CD14-positive monocyte (primary cell): ENCODE results near the gene VWC2L. TPM values are rescaled to one million over a fixed set of nuclear protein-coding genes. Genes with fewer than 3 reads are reported as not detected.

Source experiments
- DNase-seq, 3 donors: peaks; one replicate each; pipeline ENCODE4 v3.0.0-alpha.2; 2011 to 2022
- H2AFZ ChIP-seq: 2 replicates; pipeline ENCODE4 v1.6.0; 2012; ENCODE audit warnings: mild to moderate bottlenecking, low read depth, low read length, inconsistent platforms; ENCODE audit not compliant: insufficient read depth, poor library complexity, severe bottlenecking
- H3K27ac ChIP-seq, 2 donors: 1 replicate in 1 of 2; 2 replicates in 1 of 2; pipeline ENCODE4 v1.5.1; 2012 to 2013; ENCODE audit warnings: low read length in 2 of 2, control low read depth in 1 of 2, inconsistent platforms in 1 of 2, low read depth in 1 of 2, mild to moderate bottlenecking in 1 of 2
- H3K27me3 ChIP-seq, 2 donors: one replicate each; pipeline versions ENCODE4 v1.6.0 to v1.6.1; 2011 to 2013; ENCODE audit warnings: low read length in 2 of 2; ENCODE audit not compliant: control insufficient read depth in 2 of 2, insufficient read depth in 2 of 2
- H3K36me3 ChIP-seq, 2 donors: replicated peaks in 1 of 2; 1 replicate in 1 of 2; 2 replicates in 1 of 2; pipeline versions ENCODE4 v1.5.1 to v1.6.1; 2012 to 2013; ENCODE audit warnings: low read length in 2 of 2, control low read depth in 1 of 2, inconsistent platforms in 1 of 2, mild to moderate bottlenecking in 1 of 2; ENCODE audit not compliant: insufficient read depth in 2 of 2, control insufficient read depth in 1 of 2
- H3K4me1 ChIP-seq, 2 donors: 1 replicate in 1 of 2; 2 replicates in 1 of 2; pipeline versions ENCODE4 v1.5.1 to v1.6.1; 2012 to 2013; ENCODE audit warnings: low read length in 2 of 2, control low read depth in 1 of 2, inconsistent platforms in 1 of 2, mild to moderate bottlenecking in 1 of 2, moderate library complexity in 1 of 2; ENCODE audit not compliant: insufficient read depth in 2 of 2, control insufficient read depth in 1 of 2
- H3K4me2 ChIP-seq: replicated peaks from 2 replicates; pipeline ENCODE3; 2012; ENCODE audit warnings: low read length, moderate library complexity, mild to moderate bottlenecking; ENCODE audit not compliant: poor library complexity, severe bottlenecking; ENCODE audit errors: extremely low read depth
- H3K4me3 ChIP-seq, 3 experiments: fragments of 200-600 bp in 1 of 3; sonication (generic) in 1 of 3; replicated peaks in 1 of 3; 1 replicate in 2 of 3; 2 replicates in 1 of 3; pipeline ENCODE4 v1.5.1; 2011 to 2013; ENCODE audit warnings: low read length in 3 of 3, mild to moderate bottlenecking in 3 of 3, control low read depth in 2 of 3, low read depth in 2 of 3, inconsistent platforms in 1 of 3, moderate library complexity in 1 of 3
- H3K79me2 ChIP-seq: 2 replicates; pipeline ENCODE4 v1.6.0; 2012; ENCODE audit warnings: mild to moderate bottlenecking, control low read depth, inconsistent platforms, low read length, moderate library complexity; ENCODE audit not compliant: insufficient read depth
- H3K9ac ChIP-seq: 2 replicates; pipeline ENCODE4 v1.6.0; 2017; ENCODE audit warnings: low read length, mild to moderate bottlenecking; ENCODE audit not compliant: insufficient read depth, poor library complexity, severe bottlenecking
- H3K9me3 ChIP-seq, 2 donors: replicated peaks in 1 of 2; 1 replicate in 1 of 2; 2 replicates in 1 of 2; pipeline versions ENCODE4 v1.5.1 to v1.6.1; 2012 to 2013; ENCODE audit warnings: low read length in 2 of 2, control low read depth in 1 of 2; ENCODE audit not compliant: control insufficient read depth in 1 of 2, insufficient read depth in 1 of 2
- H4K20me1 ChIP-seq: 2 replicates; pipeline ENCODE4 v1.6.0; 2012; ENCODE audit warnings: mild to moderate bottlenecking, low read length, control low read depth, moderate library complexity; ENCODE audit not compliant: insufficient read depth
- H3K27ac Mint-ChIP-seq, 7 donors: one replicate each; pipeline ENCODE4 v1.8.0; 2020; ENCODE audit warnings: mild to moderate bottlenecking in 7 of 7, mixed read lengths in 7 of 7, moderate library complexity in 6 of 7, inconsistent platforms in 2 of 7
- H3K27me3 Mint-ChIP-seq, 3 donors: one replicate each; pipeline ENCODE4 v1.8.0; 2021 to 2022; ENCODE audit warnings: low read depth in 3 of 3, mild to moderate bottlenecking in 3 of 3, mixed read lengths in 3 of 3, moderate library complexity in 3 of 3, inconsistent platforms in 1 of 3
- H3K36me3 Mint-ChIP-seq, 2 donors: one replicate each; pipeline ENCODE4 v1.8.0; 2020; ENCODE audit warnings: mixed read lengths in 2 of 2, inconsistent platforms in 1 of 2, mild to moderate bottlenecking in 1 of 2
- H3K4me1 Mint-ChIP-seq: one replicate; pipeline ENCODE4 v1.8.0; 2020; ENCODE audit warnings: mild to moderate bottlenecking, mixed read lengths
- H3K4me3 Mint-ChIP-seq, 2 donors: one replicate each; pipeline ENCODE4 v1.8.0; 2020; ENCODE audit warnings: mild to moderate bottlenecking in 2 of 2, mixed read lengths in 2 of 2, moderate library complexity in 1 of 2
- H3K9me3 Mint-ChIP-seq, 7 donors: one replicate each; pipeline ENCODE4 v1.8.0; 2020 to 2022; ENCODE audit warnings: mixed read lengths in 7 of 7, mild to moderate bottlenecking in 6 of 7, moderate library complexity in 6 of 7, inconsistent platforms in 2 of 7
- WGBS: methylation state at CpG from one replicate; pipeline ENCODE4 v1.1.5; 2013; ENCODE audit warnings: missing lambda C conversion rate; ENCODE audit not compliant: insufficient coverage; 5-methylcytosine and 5-hydroxymethylcytosine counted together
- intact Hi-C, 2 donors: fragments of 100-400 bp; cut with micrococcal nuclease; formaldehyde crosslinking; loops; one replicate each; pipeline versions ENCODE4 v1.15.0 to v1.15.1; 2023
- polyA plus RNA-seq, 3 donors: library from polyadenylated mRNA; depleted of rRNA in 1 of 3; unstranded in 2 of 3; stranded (reverse) in 1 of 3; fragments of 300-500 nt in 2 of 3; fragments of >200 nt in 1 of 3; fragmentation: Illumina TruSeq in 2 of 3; gene quantifications; 1 replicate in 2 of 3; 2 replicates in 1 of 3; pipeline ENCODE4 v1.2.3, GENCODE V29; 2012 to 2021
- TF ChIP-seq, protein P1 (sequence below): fragments of 200-600 bp; IDR thresholded peaks from one replicate; pipeline ENCODE4 v1.8.0; 2022; ENCODE audit warnings: antibody characterized with exemption, mild to moderate bottlenecking

VWC2L gene
- polyA plus RNA-seq, 3 donors: not detected

DNA sequence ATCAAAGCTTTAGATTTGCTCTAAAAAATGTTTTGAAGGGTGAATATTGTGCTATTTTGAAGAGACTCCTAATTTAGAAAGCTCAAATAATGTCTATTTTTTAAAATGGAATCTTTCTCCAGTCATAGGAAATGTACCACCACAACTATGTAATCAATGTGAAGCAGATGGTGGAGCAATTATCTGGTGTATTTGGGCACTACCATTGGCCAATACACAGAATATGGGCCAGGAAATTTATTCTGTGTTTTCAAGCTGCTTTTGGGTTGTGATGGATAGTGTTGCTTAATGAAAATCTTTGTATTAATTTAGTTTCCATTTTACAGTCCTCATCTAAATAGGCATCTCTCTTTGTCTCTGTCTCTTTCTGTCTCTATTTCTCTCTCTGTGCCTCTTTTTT, 17.1 kb upstream of the VWC2L start:
- no peak overlapping the region for H3K9ac ChIP-seq
- no peaks in the 10 kb centered on the region for H3K27me3 Mint-ChIP-seq
- H3K4me2 ChIP-seq: no peak overlapping the region
- DNase-seq: no peak
- no peak overlapping the region for H2AFZ ChIP-seq
- no peak overlapping the region for H3K4me3 Mint-ChIP-seq
- no peaks in the 10 kb centered on the region for H3K4me1 Mint-ChIP-seq
- H3K27ac Mint-ChIP-seq: no peak overlapping the region
- H3K9me3 Mint-ChIP-seq: peaks cover 0 to 4% (median 0%) of the 10 kb centered on the region in 7 donors
- TF ChIP-seq, protein P1, sequence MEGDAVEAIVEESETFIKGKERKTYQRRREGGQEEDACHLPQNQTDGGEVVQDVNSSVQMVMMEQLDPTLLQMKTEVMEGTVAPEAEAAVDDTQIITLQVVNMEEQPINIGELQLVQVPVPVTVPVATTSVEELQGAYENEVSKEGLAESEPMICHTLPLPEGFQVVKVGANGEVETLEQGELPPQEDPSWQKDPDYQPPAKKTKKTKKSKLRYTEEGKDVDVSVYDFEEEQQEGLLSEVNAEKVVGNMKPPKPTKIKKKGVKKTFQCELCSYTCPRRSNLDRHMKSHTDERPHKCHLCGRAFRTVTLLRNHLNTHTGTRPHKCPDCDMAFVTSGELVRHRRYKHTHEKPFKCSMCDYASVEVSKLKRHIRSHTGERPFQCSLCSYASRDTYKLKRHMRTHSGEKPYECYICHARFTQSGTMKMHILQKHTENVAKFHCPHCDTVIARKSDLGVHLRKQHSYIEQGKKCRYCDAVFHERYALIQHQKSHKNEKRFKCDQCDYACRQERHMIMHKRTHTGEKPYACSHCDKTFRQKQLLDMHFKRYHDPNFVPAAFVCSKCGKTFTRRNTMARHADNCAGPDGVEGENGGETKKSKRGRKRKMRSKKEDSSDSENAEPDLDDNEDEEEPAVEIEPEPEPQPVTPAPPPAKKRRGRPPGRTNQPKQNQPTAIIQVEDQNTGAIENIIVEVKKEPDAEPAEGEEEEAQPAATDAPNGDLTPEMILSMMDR: no peak
- no peaks in the 10 kb centered on the region for H3K4me1 ChIP-seq
- H3K79me2 ChIP-seq: no peaks in the 10 kb centered on the region
- no peaks in the 10 kb centered on the region for H3K36me3 ChIP-seq
- no peaks in the 10 kb centered on the region for H3K36me3 Mint-ChIP-seq
- no peaks in the 10 kb centered on the region for H4K20me1 ChIP-seq
- H3K9me3 ChIP-seq: peaks cover 0 to 3% of the 10 kb centered on the region in 2 donors
- intact Hi-C loops: no loop called here
- H3K4me3 ChIP-seq: no peak overlapping the region
- no peaks in the 10 kb centered on the region for H3K27me3 ChIP-seq
- H3K27ac ChIP-seq: no peak overlapping the region

DNA sequence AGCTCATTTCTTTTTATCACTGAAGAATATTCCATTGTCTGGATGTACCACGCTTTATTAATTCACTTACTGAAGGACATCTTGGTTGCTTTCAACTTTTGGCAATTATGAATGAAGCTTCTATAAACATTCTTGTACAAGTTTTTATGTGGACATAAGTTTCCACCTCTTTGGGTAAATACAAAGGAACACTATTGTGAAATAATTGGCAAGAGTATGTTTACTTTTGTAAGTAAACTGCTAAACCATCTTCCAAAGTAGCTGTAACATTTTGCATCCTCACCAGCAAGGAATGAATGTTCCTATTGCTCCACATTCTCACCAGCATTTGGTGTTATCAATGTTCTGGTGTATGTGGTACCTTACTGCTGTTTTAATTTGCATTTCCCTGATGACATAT, 15.8 kb upstream of the VWC2L start:
- Mint-ChIP-seq H3K27ac (no peak overlapping the region), H3K4me3 (no peak overlapping the region), H3K4me1 (no peaks in the 10 kb centered on the region), H3K9me3 (peaks cover 0 to 4% (median 0%) of the 10 kb centered on the region in 7 donors), H3K27me3 (no peaks in the 10 kb centered on the region), H3K36me3 (no peaks in the 10 kb centered on the region)
- no peaks in the 10 kb centered on the region for H3K4me1 ChIP-seq
- H3K9me3 ChIP-seq: peaks cover 0 to 3% of the 10 kb centered on the region in 2 donors
- no peak overlapping the region for H3K27ac ChIP-seq
- WGBS: no CpG with 5 or more reads among the region's 1 CpG
- no peak overlapping the region for H3K4me3 ChIP-seq
- H3K4me2 ChIP-seq: no peak overlapping the region
- no peaks in the 10 kb centered on the region for H3K36me3 ChIP-seq
- intact Hi-C loops: no loop called here
- no peaks in the 10 kb centered on the region for H3K27me3 ChIP-seq
- H2AFZ ChIP-seq: no peak overlapping the region
- no peaks in the 10 kb centered on the region for H3K79me2 ChIP-seq
- no peaks in the 10 kb centered on the region for H4K20me1 ChIP-seq
- TF ChIP-seq, protein P1: no peak
- H3K9ac ChIP-seq: no peak overlapping the region
- no peak for DNase-seq
